A549 (cell line): ENCODE measurements around the gene IZUMO2.

ENCODE experiments used
- CEBPB ChIP-seq, 2 experiments: fragments of >200 bp in 1 of 2; sonication (Bioruptor Twin) in 1 of 2; formaldehyde crosslinking in 1 of 2; IDR thresholded peaks; 2 replicates each; pipeline ENCODE4 v1.6.1; 2012 to 2016
- HDAC2 ChIP-seq: fragments of 200-600 bp; sonication (generic); IDR thresholded peaks from 2 replicates; pipeline ENCODE4 v1.6.1; 2016
- POLR2A ChIP-seq: IDR thresholded peaks from 2 replicates; pipeline ENCODE4 v1.6.1; 2012; ENCODE audit warnings: mild to moderate bottlenecking, low read length
- POLR2AphosphoS2 ChIP-seq: conservative IDR thresholded peaks from 2 replicates; pipeline ENCODE4 v1.6.1; 2012; ENCODE audit warnings: low read length, improper control_type of control experiment, inconsistent platforms
- RFX5 ChIP-seq: fragments of 450-650 bp; IDR thresholded peaks from 2 replicates; pipeline ENCODE4 v1.7.1; 2014; ENCODE audit warnings: antibody characterized with exemption, mild to moderate bottlenecking, moderate library complexity
- SREBF2 ChIP-seq: fragments of 450-650 bp; IDR thresholded peaks from 2 replicates; pipeline ENCODE4 v1.6.1; 2014; ENCODE audit warnings: mild to moderate bottlenecking, moderate library complexity
- TF ChIP-seq, protein P1 (sequence below): fragments of >200 bp; sonication (Bioruptor Twin); formaldehyde crosslinking; IDR thresholded peaks from 3 replicates; pipeline ENCODE4 v1.5.1; 2016
- TF ChIP-seq, protein P2 (sequence below): fragments of 250-450 bp; sonication (Bioruptor Pico); IDR thresholded peaks from 2 replicates; pipeline ENCODE4 v1.5.0; 2021; ENCODE audit warnings: mild to moderate bottlenecking, moderate library complexity, borderline replicate concordance

DNA sequence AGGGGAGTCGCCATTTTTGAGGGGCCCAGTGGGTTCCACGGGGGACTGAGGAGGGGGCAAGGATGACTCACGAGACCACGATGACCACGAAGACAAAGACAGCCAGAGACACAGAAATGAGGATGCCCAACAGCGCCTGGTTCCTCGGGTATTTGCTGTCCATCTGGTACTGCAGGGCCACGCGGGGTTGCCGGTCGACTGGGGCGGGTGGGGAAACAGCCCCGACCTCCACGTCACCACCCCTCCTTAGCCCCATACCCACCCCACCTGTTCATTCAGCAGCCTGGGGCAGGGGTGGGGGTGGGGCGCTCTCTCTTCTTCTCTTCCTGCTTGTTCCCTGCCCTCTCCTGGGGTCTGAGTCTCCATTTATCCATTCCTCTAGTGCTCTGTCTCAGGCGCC, 8.6 kb downstream of the IZUMO2 start:
- TF ChIP-seq, protein P1, sequence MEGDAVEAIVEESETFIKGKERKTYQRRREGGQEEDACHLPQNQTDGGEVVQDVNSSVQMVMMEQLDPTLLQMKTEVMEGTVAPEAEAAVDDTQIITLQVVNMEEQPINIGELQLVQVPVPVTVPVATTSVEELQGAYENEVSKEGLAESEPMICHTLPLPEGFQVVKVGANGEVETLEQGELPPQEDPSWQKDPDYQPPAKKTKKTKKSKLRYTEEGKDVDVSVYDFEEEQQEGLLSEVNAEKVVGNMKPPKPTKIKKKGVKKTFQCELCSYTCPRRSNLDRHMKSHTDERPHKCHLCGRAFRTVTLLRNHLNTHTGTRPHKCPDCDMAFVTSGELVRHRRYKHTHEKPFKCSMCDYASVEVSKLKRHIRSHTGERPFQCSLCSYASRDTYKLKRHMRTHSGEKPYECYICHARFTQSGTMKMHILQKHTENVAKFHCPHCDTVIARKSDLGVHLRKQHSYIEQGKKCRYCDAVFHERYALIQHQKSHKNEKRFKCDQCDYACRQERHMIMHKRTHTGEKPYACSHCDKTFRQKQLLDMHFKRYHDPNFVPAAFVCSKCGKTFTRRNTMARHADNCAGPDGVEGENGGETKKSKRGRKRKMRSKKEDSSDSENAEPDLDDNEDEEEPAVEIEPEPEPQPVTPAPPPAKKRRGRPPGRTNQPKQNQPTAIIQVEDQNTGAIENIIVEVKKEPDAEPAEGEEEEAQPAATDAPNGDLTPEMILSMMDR: no peak
- TF ChIP-seq SREBF2 (no peak), HDAC2 (no peak), POLR2AphosphoS2 (no peak), POLR2A (no peak), RFX5 (no peak), CEBPB (IDR thresholded peaks at IDR 0.05) (no peak)
- TF ChIP-seq, protein P2, sequence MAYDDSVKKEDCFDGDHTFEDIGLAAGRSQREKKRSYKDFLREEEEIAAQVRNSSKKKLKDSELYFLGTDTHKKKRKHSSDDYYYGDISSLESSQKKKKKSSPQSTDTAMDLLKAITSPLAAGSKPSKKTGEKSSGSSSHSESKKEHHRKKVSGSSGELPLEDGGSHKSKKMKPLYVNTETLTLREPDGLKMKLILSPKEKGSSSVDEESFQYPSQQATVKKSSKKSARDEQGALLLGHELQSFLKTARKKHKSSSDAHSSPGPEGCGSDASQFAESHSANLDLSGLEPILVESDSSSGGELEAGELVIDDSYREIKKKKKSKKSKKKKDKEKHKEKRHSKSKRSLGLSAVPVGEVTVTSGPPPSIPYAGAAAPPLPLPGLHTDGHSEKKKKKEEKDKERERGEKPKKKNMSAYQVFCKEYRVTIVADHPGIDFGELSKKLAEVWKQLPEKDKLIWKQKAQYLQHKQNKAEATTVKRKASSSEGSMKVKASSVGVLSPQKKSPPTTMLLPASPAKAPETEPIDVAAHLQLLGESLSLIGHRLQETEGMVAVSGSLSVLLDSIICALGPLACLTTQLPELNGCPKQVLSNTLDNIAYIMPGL (CRISPR knock-in tag): no peak
